HG03575 (cell line): ENCODE data around the gene MICA.
"Not testable (repeated sequence)": the region's sequence is repeated elsewhere in the genome, so short reads cannot be mapped to it uniquely, and the experiment has no call there.

Experiments used
- ATAC-seq: cut with Tn5 transposase; IDR thresholded peaks from one replicate; pipeline ENCODE4 v1.9.1; 2021; ENCODE audit not compliant: unreplicated experiment, insufficient number of reproducible peaks, low FRiP score; ENCODE audit errors: extremely low read depth

MICA gene

DNA sequence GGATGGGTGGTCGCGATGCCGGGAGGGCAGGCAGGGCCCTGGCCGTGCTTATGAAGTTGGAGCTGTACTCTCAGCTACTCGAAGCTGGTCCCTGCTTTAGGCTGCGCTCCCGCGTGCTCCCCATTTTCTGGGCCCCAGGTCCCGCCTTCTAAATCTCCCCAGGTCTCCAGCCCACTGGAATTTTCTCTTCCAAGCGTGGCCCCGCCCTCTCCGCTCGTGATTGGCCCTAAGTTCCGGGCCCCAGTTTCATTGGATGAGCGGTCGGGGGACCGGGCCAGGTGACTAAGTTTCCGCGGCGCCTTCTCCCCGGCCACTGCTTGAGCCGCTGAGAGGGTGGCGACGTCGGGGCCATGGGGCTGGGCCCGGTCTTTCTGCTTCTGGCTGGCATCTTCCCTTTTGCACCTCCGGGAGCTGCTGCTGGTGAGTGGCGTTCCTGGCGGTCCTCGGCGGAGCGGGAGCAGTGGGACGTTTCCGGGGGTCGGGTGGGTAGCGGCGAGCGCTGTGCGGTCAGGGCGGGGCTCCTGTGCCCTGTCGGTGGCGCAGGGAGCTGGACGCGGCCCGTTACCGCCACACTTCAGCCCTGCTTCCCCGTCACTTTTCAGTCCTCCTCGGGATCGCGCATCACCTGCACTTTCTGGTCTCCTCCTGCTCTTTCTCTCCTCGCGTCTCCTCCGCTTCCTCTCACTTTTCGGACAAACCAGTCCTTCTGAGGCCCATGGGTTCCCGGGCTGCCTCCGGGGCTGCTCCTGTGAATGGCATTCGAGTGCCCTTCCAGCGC lies at the start of gene MICA:
TSS of gene MICA (plus strand) at position 313 of the 778 bp plus-strand sequence. CDS start at position 351, 38 bp downstream.
- no peak for ATAC-seq

- ATAC-seq = no peak
Measured at GRCh38 chr6:31354158-31354863, 49.1 kb upstream of the MICA start.

GRCh38 chr6:31354864-31355582 lies 48.4 kb upstream of the MICA start:
- ATAC-seq = no peak

DNA sequence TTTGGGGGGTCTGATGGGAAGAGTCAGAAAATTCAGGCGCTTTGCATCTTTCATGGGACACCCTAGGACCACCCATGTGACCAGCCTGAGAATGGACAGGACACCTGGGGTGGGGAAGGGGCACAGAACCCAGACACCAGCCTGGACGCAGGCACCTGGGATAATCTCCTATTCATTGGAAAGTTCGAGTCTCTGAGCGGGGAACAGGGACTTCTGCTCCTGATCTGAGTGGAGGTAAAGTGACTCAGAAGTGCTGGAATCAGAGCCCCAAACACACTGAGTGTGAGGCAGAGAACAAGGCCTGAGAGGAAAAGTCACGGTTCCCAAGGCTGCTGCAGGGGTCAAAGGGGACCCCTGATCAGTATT lies 47.8 kb upstream of the MICA start:
- ATAC-seq = no peak

GRCh38 chr6:31356216-31356945 lies 47.0 kb upstream of the MICA start:
- ATAC-seq = no peak

GRCh38 chr6:31356946-31357466 lies 46.4 kb upstream of the MICA start, which contains the start of gene HLA-B:
TSS of gene HLA-B (minus strand) at chr6:31357179. CDS start at chr6:31357158, 21 bp downstream.
- ATAC-seq = no peak

DNA sequence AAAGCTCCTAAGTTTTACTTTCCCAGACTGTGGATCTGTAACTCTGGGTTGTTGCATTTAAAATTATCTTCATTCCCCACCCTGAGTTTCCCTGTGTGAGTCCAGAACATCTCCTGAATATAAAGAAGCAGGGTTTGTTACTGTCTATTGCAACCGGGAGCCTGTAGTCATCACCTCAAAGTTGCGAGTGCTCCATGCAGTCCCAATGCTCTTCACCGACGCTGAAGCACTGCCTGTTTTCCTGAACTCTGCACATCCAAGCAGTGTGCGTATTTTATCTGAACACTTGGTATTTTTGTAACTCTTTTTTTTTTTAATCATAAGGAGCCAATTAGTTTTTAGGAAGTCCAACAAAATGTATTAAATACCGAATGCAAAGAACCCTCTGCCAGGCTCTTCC lies 45.5 kb upstream of the MICA start:
- no peak for ATAC-seq

GRCh38 chr6:31358302-31358701 lies 45.1 kb upstream of the MICA start:
- ATAC-seq = no peak

- ATAC-seq = no peak
Measured at GRCh38 chr6:31359581-31359980, 43.8 kb upstream of the MICA start.

DNA sequence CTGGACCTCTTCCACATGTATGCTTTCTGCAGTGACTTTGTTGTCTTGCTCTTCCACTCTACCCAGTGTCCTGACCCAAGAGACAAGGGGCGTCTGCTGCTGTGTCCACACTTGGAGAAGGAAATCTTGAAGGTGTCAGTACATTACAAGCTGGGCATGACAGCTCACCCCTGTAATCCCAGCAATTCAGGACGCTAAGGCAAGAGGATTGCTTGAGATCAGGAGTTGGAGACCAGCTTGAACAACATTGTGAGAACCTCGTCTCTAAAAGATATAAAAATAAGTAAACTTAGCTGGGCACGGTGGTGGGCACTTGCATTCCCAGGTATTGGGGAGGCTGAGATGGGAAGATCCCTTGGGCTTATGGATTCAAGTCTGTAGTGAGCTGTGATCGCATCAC lies 40.6 kb upstream of the MICA start:
- no peak for ATAC-seq

- no peak for ATAC-seq
Measured at GRCh38 chr6:31363811-31364210, 39.6 kb upstream of the MICA start.

- no peak for ATAC-seq
Measured at GRCh38 chr6:31365864-31366263, 37.5 kb upstream of the MICA start.

GRCh38 chr6:31366693-31367470 lies 36.5 kb upstream of the MICA start:
- no peak for ATAC-seq

DNA sequence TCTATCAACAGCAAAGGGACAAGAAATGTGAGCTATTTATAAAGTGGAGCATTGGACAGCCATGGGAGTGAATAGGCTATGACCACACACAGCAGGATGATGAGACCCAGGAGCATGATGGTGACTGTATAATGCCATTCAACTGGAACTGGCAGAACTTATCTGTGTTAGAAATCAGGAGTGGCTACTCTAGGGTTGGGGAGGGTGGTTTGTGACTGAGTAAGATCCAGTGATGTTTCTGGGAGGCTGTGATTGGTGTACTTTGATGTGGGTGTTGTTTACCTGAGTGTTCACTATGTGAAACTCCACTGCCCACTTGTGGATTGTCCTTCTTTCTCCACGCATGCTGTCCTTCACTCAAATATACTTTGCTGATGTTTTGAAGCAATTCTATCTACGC lies 34.9 kb upstream of the MICA start:
- no peak for ATAC-seq

DNA sequence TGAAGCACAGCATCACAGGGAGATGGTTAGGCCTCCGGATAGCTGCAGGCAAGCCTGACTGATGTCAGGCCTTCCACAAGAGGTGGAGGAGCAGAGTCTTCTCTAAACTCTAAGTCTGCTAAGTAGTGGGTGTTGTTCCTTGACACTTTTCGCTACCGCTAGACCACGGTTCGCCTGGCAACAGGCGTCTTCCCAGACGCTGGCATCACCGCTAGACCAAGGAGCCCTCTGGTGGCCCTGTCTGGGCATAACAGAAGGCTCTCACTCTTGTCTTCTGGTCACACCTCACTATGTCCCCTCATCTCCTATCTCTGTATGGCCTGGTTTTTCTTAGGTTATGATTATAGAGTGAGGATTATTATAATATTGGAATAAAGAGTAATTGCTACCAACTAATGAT lies 29.3 kb upstream of the MICA start:
- ATAC-seq = not testable (repeated sequence)

DNA sequence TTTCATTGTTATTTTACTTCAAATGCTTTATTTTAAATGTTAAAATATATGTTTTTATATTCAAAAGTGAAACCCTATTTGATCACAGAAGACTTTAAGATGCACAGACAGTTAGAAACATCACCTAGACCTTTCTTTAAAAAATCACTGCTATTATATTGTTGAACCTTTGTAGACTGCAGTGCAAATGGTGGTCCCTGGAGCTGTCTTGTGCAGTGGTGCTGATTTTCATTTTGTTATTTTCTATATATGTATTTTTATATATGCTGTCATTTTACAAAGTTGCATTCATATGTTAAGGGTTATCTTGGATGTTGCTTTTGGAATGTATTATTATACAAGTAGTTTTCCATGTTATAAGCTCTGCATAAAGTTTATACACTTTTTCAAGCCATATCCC lies 27.7 kb upstream of the MICA start:
- ATAC-seq = no peak

DNA sequence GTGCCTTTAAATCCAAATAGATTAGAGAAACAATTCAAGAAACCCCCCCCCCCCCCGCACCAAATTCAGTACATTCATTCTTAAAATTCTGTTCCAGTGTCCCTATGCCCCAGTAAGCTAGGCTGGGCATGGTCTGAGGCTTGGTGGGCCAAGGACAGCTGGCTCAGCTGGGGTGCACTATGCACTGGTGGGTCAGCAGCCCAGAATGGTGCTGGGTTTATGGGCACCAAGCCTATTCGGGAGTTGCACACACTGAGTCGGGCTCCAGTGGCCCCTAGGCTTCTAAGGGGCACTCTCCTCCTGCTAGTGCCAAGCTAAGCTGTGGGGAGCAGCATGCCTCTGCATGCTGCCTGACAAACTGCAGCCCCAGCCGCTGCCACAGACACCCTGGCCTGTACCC lies 26.4 kb upstream of the MICA start:
- no peak for ATAC-seq

DNA sequence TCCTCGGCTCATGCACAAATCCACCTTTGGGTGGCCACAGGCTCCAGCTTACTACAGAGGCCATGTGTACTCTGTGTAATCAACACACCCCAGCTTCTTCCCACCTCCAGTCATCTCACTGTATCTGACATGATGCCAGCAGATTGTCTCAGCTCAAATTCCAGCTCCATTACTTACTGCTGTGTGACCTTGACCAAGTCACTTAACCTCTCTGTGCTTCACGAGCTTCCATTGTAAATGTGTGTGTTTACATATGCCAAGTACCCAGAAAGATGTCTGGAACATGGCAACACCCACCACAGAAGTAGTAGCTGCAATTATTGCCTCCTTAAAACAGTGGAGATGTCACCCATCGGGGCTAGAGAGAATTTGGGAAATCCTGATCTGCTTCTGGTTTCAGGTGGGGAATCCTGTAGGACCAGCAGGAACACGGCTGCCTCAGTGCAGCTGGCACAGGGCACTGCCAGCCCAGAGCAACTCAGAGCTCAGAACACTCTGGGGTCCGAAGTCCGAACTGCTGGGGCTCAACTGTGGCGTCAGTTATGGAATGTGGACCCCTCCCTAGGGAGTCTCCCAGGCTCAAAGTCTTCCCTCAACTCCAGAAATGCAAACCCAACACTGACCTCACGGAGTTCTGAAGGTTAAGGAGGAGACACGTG lies 25.2 kb upstream of the MICA start:
- ATAC-seq = no peak
